GOT3 (cell line): ENCODE measurements around the gene NGEF.

Experiments used
- DNase-seq: peaks from one replicate; lab custom pipeline; 2025; ENCODE audit warnings: mixed read lengths; lab: John Stamatoyannopoulos, UW

NGEF gene

DNA sequence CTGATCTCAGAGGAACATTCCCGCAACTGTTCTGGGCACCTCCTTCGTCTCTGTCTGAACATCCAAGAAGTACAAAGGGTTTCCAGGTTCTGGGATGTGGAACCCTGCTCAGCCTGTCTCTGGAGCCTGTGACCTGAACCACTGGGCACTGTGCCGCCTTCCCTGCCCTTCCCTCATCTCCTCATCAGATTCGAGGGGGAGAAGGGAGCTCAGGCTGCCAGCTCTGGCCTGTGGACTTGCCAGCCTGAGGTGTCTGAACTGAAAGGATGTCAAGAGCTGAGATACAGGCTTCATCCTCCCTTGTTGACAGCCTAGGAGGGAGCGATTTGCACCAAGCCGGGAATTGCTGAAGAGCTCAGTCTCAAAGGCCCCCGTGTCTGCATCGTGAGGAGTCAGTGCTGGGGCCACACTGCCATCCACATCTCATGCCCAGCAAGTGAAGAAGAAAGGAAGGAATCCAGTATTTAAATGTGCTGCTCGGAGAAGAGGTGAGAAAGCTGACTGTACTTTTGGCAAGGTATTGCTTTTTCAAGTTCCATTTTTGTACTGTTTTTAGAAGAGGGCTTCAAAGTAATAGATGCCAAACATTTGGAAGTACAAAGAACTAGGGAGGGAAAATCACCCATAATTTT, 32.0 kb upstream of the NGEF start:
- no peak for DNase-seq

DNA sequence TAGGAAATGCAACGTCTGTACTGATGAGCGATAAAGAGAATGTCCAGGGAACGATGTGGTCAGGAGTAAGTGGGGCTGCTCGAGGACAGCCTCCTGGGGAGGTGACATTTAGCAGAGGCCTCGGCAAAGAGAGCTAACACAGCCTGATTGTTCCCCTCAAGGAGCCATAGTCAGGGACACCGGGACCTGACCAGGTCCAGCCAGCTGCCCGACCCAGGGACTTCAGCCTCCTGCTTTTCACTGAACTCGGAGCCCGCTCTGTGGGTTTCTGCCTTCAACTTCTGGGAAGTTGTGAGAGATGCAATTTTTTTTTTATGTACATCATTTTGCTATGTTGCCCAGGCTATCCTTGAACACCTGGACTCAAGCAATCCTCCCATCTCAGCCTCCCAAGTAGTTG, 29.5 kb upstream of the NGEF start:
- DNase-seq, result no peak

- no peak for DNase-seq
Measured at GRCh38 chr2:233041722-233042323, 28.8 kb upstream of the NGEF start.

DNA sequence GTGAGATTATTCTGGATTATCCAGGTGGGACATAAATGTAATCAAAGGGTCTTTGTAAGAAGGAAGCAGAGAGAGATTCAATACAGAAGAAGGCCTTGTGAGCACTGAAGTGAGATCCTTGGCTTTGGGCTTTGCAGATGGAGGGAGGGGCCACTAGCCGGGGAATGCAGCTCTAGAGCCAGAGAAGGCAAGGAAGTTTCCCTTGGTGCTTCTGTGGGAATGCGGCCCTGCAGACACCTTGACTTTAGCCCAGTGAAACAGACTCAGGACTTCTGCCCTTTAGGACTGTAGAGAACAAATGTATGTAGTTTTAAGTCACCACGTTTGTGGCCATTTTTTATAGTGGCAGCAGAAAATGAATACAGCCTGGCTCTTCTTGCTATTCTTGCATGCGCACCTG, 27.5 kb upstream of the NGEF start:
- no peak for DNase-seq

DNA sequence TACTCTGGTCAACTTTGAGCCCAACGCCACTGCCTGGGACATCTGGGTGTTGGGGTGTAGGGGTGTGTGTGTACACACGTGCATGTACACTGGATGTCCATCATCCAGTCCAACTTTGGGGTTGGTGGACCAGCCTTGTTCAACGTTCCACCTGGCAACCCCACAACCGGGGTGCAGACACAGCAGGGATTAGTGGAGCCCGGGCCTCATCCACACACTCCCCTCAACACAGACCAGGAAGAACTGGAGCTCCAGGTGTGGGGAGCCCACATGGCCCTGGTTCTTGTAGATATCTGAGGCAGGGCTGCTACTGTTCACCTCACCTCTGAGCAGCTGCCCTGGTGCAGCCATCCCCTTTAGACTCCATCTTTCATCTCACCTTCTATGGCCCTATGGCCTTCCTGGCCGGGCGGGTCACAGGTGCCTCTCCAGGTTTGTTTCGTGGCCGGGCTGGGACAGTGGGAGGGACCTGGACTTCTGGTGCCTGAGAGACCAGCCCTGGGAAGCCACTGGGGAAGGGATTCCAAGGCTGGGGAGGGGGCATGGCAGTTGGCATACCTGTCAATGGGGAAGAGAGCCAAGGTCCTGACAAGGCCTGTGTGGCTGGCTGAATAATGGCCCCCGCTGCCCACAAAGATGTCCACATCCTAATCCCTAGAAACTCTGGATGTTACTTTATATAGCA, 26.9 kb upstream of the NGEF start:
- no peak for DNase-seq

- DNase-seq, result no peak
Measured at GRCh38 chr2:233039212-233039845, 26.3 kb upstream of the NGEF start.

- no peak for DNase-seq
Measured at GRCh38 chr2:233037078-233037477, 24.0 kb upstream of the NGEF start.

GRCh38 chr2:233036162-233036838, 23.2 kb upstream of the NGEF start:
- no peak for DNase-seq

- no peak for DNase-seq
Measured at GRCh38 chr2:233035426-233036161, 22.5 kb upstream of the NGEF start.

DNA sequence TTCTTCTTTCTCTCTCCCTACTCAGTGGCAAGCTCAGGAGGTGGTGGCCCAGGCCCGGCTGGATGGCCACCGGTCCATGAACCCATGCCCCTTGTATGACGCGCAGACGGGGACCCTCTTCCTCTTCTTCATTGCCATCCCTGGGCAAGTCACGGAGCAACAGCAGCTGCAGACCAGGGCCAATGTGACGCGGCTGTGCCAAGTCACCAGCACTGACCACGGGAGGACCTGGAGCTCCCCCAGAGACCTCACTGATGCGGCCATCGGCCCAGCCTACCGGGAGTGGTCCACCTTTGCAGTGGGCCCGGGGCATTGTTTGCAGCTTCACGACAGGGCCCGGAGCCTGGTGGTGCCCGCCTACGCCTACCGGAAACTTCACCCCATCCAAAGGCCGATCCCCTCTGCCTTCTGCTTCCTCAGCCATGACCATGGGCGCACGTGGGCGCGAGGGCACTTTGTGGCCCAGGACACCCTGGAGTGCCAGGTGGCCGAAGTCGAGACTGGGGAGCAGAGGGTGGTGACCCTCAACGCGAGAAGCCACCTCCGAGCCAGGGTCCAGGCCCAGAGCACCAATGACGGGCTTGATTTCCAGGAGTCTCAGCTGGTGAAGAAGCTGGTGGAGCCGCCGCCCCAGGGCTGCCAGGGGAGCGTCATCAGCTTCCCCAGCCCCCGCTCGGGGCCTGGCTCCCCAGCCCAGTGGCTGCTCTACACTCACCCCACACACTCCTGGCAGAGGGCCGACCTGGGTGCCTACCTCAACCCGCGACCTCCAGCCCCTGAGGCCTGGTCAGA, 21.2 kb upstream of the NGEF start:
- DNase-seq, result no peak

GRCh38 chr2:233033672-233034071, 20.6 kb upstream of the NGEF start:
- no peak for DNase-seq

- DNase-seq, result no peak
Measured at GRCh38 chr2:233032551-233033320, 19.7 kb upstream of the NGEF start, which contains the start of gene NEU2. Gene NEU2, plus strand, starts transcription at chr2:233032672. Its CDS starts 0 bp downstream, at chr2:233032672.

DNA sequence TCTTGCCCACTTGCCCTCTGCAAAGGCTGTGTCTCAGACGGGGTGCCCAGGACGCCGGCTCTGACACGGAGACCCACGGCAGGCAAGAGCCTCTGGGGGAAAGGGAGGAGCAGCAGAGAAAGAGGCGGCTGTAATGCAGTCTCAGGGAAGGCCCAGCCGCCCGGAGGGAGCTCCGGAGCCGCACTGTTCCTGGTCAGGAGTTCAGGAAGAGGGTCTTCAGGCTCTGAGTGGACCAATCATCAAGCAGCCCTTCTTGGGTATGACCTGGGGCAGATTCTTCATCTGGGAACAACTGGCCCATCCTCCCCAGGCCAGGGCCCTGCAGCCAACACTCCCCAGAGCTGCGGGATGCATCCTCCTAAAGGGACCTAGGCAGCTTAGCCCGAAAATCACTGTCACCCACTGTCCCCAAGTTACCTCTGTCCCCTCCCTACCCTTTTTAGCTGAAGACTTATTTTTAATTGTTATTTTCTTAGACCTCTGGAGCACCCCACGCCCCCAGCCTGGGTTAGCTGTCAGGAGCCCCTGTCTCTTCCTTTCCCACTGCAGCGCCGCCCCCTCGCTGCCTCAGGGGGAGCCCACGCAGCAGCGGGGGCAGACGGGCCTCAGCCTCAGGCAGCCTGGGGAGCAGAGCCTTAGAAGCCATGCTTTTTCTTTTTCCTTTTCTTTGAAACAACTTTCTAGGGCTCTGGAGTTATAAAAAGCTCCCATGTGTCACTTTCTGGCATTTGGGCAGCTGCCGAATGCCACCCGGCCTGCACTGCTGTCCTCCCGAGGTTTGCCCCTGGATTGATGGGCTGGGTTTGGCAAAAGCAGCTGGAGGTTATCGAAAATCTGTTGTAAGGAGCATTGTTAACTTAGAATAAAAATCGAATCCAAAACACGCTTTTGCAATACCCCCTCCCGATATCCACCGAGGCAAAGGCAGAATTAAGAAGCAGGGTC, 18.8 kb upstream of the NGEF start:
- DNase-seq, result no peak

DNA sequence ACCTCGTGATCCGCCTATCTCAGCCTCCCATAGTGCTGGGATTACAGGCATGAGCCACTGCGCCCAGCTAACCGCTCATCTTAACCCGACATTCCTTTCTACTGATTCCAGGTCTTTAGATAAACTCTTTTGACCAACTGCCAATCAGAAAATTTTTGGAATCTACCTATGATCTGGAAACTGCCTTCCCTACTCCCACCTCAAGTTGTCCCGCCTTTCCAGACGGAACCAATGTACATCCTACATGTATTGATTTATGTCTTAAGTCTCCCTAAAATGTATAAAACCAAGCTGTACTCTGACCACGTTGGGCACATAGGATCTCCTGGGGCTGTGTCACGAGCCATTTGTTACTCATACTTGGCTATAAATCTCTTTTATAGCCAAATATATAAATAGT, 16.3 kb upstream of the NGEF start:
- no peak for DNase-seq

GRCh38 chr2:233026198-233026813, 13.2 kb upstream of the NGEF start:
- no peak for DNase-seq

GRCh38 chr2:233025706-233026105, 12.7 kb upstream of the NGEF start:
- no peak for DNase-seq

DNA sequence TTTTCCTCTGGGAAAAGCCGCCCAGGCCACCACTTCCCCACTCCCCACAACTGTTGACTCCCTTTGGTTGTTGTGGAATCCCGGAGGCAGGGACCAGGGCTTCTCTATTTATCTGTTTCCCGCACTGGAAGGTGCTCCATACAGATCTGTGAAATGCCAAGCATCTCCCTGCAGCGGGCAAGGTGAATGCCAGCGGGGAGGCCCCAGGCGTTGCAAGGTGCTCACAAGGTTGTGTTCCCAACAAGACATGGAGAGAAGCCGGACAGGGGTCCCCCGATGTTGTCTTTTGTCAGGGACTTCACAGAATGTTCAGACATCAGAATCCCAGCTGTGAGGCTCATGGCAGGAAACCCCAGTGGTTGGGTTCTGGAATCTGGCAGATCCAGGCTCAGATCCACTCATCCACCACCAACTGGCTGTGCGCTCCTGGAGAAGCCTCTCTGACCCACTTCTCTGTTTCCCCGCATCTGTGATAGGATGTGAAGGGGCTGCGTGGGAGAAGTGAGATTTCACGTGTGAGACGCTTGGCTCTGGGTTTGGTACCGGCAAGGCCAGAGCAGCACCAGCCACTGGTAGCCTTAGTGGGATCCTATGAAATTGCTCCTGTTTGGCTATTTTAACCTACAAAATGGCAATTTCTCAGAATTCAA, 10.8 kb upstream of the NGEF start:
- no peak for DNase-seq
